IPS-18c (cell line): ENCODE results near the gene TEDC1.

Experiments used
- H3K4me3 ChIP-seq: 2 replicates; pipeline ENCODE4 v1.7.0; 2013; ENCODE audit warnings: low read depth, mild to moderate bottlenecking, low read length, moderate library complexity; ENCODE audit not compliant: insufficient read depth
- H3K9me3 ChIP-seq: one replicate; pipeline ENCODE4 v1.6.1; 2013; ENCODE audit warnings: mild to moderate bottlenecking, low read length, moderate library complexity; ENCODE audit not compliant: control insufficient read depth, insufficient read depth

The TEDC1 gene

DNA sequence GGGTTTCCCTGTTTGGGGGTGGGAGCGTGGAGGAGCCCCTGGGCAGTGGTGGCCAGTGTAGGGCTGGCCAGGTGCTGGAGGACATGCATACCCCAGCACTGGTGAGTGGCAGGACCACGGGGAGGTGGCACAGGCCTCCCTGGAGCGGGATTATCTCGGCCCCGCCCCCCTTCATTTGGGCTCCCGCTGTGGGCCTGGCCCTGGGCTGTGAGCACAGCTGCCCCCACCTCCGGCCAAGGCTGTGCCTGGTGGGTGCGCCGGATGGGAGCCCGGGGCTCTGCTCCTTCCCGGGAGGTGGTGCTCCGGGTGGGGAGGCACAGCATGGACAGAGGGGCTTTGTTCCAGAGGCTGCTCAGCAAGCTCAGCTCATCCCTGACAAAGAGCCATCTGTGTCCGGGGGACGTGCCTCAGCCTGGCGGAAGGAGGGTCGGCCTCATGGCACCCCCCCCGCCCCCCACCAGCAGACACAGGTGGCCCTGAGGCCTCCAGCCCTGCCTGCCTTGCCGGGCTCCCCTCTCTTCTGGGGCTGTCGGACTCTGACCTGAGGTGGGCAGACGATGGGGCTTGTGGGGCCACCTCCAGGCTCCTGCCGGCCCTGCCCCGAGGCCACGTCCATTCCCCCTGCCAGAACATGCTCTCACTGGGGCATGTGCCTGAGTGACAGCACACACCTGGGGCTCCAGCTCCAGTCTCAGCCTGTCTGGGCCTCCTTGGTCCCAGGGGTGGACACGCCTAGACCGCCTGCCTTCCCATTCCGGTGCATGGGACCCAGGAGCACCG lies 8.4 kb downstream of the TEDC1 start:
- Histone ChIP-seq H3K4me3 (no peak overlapping the region), H3K9me3 (no peaks in the 10 kb centered on the region)

DNA sequence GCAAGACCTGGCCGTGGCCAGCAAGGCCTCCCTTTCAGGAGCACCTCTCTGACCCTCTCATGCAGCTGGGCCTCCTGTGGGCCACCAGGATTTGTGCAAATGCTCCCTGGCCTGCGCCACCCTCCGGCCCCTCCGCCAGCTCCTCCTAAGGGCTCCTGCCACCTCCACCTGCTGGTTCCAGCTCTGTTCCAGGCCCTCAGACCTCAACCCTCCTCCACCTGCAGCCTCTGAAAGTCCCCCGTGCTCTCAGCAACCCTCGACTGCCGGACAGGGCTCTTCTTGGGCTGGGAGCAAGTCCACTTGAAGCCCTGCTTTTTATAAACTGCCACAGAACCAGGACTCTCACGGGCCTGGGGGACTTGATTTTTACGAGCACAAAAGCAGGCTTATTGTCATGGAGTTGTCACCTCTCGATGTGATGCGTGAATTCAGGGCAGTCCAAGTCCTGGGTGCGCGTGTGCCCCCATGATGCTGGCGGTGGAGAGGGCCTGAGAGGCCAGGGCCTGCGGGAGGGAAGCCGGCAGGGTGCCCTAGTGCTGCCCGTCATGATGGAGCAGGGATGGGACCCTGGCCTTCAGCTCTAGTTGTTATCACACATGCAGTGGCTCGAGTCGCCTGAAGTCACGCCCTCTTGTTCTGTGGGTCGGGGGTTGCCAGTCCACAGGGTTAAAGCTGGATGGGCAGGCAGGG lies 9.1 kb downstream of the TEDC1 start:
- H3K4me3 ChIP-seq = no peak overlapping the region
- no peaks in the 10 kb centered on the region for H3K9me3 ChIP-seq

DNA sequence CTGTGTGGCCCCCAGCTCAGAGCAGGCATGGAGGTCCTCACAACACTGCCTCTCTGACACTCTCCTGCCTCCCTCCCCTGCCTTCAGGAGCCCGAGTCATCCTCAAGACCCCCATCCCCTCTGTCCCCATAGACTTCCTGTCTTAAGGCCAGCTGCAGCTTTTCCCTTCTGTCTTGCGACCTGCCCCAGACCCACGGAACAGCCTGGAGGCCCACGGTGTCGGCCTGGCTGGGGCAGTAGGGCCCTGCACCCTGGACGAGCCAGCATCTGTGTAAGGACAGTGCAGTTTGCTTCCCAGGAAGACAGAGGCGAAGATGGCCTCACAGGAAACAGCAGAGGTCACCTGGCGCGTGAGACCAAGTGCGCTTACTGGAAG lies 9.7 kb downstream of the TEDC1 start:
- H3K9me3 ChIP-seq = no peaks in the 10 kb centered on the region
- H3K4me3 ChIP-seq = no peak overlapping the region

DNA sequence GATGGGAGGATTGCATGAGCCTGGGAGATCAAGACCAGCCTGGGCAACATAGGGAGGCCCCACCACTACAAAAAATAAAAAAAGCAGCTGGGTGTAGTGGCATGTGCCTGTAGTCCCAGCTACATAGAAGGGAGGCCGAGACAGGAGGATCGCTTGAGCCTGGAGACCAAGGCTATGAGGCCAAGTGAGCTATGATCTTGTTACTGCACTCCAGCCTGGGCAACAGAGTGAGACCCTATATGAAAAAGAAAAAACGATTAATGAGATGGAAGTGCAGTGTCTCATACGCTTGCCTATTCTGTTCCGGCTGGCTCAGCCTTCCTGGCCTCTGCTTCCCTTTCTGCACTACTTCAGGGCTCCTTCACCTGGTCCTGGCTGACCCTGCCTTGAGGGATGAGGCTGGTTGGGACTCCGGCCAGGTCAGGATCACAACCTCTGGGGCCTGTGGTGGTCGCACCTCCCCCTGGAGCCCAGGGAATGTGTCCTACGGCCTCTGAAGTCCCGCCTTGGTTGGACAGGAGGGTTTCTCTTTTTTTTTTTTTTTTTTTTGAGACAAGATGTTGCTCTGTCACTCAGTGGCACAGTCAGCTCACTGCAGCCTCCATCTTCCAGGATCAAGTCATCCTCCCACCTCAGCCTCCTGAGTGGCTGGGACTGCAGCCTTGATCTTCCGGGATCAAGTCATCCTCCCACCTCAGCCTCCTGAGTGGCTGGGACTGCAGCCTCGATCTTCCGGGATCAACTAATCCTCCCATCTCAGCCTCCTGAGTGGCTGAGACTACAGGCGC lies 10.7 kb downstream of the TEDC1 start:
- Histone ChIP-seq H3K4me3 (no peak overlapping the region), H3K9me3 (no peaks in the 10 kb centered on the region)

DNA sequence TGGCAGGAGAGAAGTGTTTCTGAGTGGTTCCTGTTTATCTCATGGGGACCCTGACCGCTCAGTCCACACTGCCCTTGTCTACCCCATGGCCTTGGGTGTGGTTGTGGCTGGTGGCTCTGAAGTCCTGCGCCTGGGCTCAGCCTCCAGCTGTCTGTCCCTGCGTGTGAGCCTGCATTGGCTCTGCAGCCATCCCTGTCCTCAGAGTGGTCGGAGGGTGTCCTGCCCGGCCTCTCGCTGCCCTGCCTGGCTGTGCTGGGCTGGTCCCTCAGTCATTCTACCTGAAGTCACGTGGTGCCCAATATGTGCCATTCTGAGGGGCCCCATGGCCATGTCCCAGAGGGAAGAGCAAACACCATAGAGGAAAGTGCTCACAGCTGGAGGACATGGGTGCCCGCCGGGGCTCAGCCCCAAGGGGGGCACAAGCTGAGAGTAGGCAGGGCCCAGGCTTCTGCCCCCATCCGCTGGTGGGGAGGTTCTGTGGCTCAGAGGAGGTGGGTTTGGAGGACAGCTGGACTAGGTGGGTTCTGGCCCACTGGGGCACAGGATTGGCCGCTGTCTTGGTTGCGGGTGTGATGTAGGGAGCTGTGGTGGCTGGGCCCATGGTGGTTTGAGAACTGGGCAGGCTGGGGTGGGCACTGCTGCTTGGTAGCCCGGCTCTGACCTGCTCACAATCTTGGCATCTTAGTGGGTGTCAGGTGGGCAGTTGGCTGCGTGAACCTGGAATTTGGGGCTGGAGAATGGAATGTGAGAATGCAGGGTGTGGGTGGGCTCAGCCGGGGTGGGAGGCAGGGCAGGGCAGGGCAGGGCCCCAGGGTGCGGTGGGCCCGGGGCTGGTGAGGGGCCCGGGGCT lies 11.6 kb downstream of the TEDC1 start:
- H3K4me3 ChIP-seq = no peak overlapping the region
- no peaks in the 10 kb centered on the region for H3K9me3 ChIP-seq

DNA sequence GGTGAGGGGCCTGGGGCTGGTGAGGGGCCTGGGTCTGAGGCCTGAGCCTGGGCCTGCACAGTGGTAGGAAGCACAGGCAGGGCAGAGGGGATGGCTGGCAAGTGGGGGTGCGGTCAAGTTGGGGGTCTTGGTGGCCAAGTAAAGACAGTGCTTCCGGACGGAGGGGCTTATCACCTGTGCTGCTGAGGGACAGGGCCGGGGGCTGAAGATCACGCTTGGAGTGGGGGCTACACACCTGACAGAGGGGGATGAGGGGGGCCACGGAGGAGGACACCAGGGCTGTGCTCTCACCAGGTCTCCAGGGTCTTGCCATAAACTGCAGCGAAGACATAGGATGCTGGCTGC lies 12.2 kb downstream of the TEDC1 start:
- H3K4me3 ChIP-seq = no peak overlapping the region
- no peaks in the 10 kb centered on the region for H3K9me3 ChIP-seq

DNA sequence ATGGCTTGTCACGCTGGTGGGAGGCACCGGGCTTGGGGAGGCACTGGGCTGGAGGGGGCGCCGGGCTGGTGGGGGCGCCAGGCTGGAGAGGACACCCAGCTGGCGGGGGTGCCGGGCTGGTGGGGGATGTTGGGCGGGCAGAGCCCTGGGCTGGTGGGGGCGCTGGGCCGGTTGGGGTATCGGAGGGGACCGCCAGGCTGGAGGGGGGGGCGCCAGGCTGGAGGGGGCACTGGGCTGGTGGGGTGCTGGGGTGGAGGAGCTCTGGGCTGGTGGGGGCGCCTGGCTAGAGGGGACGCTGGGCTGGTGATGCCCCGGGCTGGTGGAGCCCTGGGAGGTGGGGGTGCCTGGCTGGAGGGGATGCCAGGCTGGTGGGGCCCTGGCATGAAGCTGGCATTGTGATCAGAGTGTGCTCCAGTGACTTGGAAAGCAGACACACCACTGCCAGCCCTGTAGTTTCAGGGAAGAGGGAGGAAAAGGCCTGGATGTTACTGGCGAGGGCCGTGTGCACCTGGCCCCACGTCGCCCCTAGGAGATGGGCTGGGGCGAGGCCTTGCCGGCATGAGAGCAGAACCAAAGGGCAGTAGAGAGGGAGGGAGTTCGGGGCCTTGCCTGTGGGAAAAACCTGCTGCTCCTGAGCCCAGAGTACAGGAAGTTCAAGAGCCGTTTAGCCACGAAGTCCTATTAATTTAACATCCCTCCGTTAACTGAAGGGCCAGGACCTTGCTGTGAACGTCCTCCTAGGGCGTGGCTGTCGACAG lies 13.1 kb downstream of the TEDC1 start:
- Histone ChIP-seq H3K4me3 (no peak overlapping the region), H3K9me3 (no peaks in the 10 kb centered on the region)

DNA sequence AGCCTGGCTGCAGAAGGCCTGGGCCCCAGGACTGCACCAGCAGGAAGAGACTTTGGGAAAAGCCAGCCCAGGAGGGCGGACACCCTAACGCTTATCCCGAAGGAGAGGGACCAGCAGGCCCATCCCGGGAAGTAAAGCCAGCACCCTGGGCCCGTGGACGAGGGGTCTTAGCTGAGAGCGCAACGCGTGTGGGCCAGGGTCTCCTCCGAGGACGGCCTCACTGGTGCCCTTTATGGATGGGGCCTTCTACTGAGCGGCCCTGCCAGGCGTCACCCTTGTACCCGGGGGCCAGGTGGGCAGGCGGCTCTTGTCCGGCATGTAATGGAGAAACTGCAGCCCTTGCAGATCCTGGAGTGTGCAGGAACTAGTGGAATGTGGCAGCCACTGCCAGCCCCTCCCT lies 14.1 kb downstream of the TEDC1 start:
- Histone ChIP-seq H3K4me3 (no peak overlapping the region), H3K9me3 (no peaks in the 10 kb centered on the region)

DNA sequence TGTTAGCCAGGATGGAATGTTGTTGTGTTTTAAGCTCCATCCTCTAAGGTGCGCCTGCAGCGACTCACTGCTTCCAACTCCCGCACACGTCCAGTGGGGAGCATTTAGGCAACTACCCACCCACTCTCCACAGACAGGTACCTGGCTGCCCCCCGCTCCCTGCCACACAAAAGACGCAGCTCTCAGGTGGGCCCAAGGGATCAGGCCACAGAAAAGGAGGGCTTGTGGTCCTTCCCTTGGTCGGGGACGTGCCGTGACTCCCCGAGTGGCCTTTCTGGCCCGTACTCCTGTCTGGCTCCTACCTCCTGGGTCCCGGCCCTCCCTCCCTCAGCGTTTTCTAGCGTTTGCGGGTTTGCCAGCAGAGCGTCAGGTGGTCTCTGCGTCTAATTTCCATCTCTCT lies 16.2 kb downstream of the TEDC1 start:
- H3K9me3 ChIP-seq = no peaks in the 10 kb centered on the region
- H3K4me3 ChIP-seq = no peak overlapping the region

DNA sequence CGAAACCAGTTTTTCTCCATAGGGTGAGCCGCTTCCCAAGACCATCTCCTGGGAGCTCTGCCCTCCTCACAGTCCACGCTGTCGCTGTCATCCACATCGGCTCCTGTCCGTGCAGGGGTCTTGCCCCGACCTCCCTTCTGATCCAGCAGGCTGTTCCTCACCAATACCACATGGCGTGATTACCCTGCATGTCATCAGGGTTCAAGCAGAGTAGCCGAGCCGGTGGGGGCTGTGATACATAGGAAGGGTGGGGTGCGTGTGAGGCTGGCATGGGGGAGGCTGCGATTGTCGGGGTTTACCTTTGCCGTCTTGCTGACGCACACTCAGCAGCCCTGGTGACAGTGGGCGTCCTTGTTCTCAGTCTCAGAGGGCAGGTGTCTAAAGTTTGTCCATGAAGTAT lies 17.0 kb downstream of the TEDC1 start:
- no peaks in the 10 kb centered on the region for H3K9me3 ChIP-seq
- H3K4me3 ChIP-seq = no peak overlapping the region

DNA sequence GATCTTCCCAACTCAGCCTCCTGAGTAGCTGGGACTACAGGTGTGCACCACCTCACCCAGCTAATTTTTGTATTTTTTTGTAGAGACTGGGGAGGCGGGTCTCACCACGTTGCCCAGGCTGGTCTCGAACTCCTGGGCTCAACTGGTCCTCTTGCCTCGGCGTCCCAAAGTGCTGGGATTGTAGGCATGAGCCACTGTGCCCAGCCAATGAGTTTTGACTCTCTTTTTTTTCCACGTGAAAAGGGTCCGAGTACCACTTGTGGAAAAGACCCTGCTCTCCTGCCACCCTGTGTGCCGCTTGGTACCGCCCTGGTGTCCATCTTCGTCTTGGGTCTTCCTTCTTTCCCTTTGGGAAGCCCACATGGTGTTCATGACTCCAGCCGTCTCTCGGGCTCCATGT lies 17.6 kb downstream of the TEDC1 start:
- Histone ChIP-seq H3K9me3 (no peaks in the 10 kb centered on the region), H3K4me3 (no peak overlapping the region)

DNA sequence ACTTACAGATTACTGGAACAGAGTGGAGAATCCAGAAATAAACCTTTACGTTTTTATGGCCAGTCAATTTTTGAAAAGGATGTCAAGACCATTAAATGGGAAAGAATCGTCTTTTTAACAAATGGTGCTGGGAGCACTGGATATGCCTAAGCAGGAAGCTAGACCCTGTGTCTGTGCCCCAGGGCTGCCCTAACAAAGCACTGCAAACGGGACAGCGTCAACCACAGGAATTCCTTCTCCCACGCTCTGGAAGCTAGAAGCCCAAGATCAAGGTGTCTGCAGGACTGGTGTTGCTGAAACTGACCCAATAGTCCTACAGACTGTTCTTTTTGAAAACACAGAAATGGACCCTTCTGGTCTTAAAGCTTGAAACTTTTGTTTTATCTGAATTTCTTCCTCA lies 26.1 kb downstream of the TEDC1 start:
- no peaks in the 10 kb centered on the region for H3K9me3 ChIP-seq
- H3K4me3 ChIP-seq = no peak overlapping the region

DNA sequence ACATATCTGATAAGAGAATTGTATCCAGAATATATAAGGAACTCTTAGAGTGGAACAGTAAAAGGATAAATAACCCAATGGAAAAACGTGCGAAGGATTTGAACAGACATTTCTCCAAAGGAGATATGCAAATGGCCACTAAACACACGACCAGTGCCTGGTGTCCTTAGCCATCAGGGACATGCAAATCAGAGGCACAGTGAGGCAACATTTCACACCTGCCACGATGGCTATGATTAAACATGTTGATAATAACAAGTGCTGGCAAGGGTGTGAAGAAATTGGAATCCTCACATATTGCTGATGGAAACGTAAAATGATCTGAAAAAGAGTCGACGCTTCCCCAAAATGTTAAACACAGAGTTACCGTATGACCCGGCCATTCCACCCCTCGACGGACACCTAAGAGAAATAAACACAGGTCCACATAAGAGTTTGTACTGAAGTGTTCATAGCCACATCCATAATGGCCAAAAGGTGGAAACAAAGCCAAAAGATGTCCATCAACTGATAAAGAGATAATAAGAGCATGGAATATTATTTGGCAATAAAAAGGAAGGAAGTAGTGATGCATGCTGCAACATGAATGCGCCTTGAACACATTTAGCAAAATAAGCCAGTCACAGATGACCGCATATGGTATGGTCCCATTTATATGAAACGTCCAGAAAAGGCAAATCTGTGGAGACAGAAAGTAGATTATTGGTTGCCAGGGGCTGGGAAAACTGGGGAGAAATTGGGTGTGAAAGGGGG lies 29.1 kb downstream of the TEDC1 start:
- Histone ChIP-seq H3K9me3 (no peaks in the 10 kb centered on the region), H3K4me3 (no peak overlapping the region)

DNA sequence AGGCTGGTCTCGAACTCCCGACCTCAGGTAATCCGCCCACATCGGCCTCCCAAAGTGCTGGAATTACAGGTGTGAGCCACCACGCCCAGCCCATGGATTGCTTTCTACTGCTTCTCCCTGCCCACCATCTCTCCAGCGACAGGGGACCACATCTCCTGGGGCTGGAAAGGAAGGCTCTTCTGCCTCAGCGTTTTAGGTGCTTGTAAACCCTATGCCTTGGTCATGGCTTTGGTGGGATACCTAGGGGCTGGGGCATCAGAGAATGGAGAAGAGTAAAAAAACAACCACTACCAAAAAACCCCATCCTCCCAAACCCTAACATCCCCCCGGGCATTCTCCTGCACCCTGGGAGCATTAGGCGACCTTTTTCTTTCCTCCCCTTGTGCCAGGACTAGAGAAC lies 34.3 kb downstream of the TEDC1 start:
- Histone ChIP-seq H3K4me3 (no peak overlapping the region), H3K9me3 (peaks cover 2% of the 10 kb centered on the region)

DNA sequence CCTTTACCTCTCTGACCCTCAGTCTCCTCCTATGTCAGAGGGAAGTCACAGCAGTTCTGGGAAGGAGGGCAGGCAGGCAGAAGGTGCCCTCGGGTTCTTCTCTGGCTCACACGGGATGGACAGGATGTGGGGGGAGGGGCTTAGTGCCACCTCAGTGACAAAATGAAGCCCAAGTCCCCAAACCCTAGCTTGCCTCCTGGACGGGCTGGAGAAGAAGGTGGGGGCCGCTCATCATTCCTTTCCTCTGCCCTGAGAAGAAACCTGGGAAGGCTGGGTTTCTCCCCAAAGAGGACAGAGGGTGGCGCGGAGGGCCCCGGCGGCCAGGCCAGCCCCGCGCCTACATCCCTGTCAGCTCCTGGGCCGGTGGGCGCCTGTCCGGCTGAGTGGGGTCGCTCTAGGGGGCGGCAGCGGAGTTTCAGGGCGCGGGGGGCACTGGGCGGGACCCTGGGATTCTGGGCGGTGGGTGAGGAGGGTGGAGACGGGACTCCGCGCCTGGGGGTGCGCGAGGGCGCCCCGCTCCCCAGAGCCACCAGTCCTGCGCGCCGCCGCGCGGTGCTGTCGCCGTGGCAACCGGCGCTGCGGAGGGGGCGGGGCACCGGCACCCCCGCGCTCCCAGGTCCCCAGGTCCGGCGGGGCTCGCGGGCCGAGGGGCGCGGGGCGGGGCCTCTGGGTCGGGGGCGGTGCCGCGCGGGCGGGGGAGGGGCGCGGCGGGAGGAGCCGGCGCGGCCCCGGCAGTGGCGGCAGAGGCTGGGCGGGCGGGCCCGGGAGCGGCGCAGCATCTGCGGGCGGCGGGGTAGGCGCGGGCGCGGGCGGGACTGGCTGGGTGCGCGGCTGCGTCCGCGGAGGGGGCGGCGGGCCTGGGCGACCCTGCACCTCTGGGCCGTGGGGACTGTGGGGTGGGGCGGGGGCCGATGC lies 35.1 kb downstream of the TEDC1 start, which contains the start of gene TMEM121:
Gene TMEM121, plus strand, starts transcription at position 723 of the 915 bp plus-strand sequence. CDS start 2,252 bp downstream, outside the sequence.
- H3K9me3 ChIP-seq = peaks cover 2% of the 10 kb centered on the region

More for the DNA sequence above, 35.1 kb downstream of the TEDC1 start, which contains the start of gene TMEM121:
- H3K4me3 ChIP-seq = peak within 1 kb of the TSS; percentile 43
